ENCODE data around the gene PEX12.

DNA sequence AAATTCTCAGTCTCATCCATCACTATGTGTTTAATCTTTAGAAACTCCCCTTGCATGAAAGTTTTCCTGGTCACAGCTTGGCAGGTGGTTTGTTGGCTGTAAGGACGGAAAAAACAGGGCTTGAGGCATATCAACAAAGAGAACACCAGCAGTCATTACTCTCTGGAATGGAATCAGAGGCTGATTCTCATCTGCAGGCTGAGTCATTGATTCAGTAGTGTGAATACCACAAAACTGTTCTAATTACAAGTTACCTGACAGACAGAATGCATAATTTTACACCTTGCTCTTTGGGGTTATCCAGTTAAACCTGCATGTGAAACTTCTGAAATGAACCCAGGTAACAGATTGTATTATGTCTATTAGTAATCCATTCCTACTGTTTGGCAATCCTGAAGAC lies 29.4 kb downstream of the PEX12 start:
- TF ChIP-seq, protein P1, sequence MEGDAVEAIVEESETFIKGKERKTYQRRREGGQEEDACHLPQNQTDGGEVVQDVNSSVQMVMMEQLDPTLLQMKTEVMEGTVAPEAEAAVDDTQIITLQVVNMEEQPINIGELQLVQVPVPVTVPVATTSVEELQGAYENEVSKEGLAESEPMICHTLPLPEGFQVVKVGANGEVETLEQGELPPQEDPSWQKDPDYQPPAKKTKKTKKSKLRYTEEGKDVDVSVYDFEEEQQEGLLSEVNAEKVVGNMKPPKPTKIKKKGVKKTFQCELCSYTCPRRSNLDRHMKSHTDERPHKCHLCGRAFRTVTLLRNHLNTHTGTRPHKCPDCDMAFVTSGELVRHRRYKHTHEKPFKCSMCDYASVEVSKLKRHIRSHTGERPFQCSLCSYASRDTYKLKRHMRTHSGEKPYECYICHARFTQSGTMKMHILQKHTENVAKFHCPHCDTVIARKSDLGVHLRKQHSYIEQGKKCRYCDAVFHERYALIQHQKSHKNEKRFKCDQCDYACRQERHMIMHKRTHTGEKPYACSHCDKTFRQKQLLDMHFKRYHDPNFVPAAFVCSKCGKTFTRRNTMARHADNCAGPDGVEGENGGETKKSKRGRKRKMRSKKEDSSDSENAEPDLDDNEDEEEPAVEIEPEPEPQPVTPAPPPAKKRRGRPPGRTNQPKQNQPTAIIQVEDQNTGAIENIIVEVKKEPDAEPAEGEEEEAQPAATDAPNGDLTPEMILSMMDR (IDR thresholded peaks at IDR 0.05) = no peak
- no peak for TF ChIP-seq POLR2AphosphoS5 (IDR thresholded peaks at IDR 0.05)
